Keratinocyte (primary cell): Measurements from ENCODE around the gene DSE. TPM values are rescaled to one million over a fixed set of nuclear protein-coding genes. Genes with fewer than 3 reads are reported as not detected.

ENCODE experiments used
- DNase-seq: peaks from one replicate; pipeline ENCODE4 v3.0.0-alpha.2; 2011; ENCODE audit warnings: low read depth, missing footprints, low spot score
- FAIRE-seq: peaks from 2 replicates; lab custom pipeline; 2011; peaks lifted over from hg19 to GRCh38; lab: Jason Lieb, UNC
- H2AFZ ChIP-seq: 2 replicates; pipeline ENCODE4 v1.6.0; 2012; ENCODE audit warnings: low read length, control low read depth, inconsistent platforms; ENCODE audit not compliant: control insufficient read depth
- H3K27ac ChIP-seq: 2 replicates; pipeline ENCODE4 v1.5.1; 2011; ENCODE audit warnings: low read length; ENCODE audit not compliant: control insufficient read depth, insufficient read depth
- H3K27me3 ChIP-seq: 3 replicates; pipeline ENCODE4 v1.6.0; 2011; ENCODE audit warnings: low read length; ENCODE audit not compliant: control insufficient read depth, insufficient read depth; ENCODE audit errors: extremely low read depth
- H3K36me3 ChIP-seq, 2 experiments: 2 replicates in 1 of 2; 3 replicates in 1 of 2; pipeline ENCODE4 v1.5.1; 2011; ENCODE audit warnings: low read length in 2 of 2, mild to moderate bottlenecking in 1 of 2; ENCODE audit not compliant: control insufficient read depth in 2 of 2, insufficient read depth in 2 of 2; ENCODE audit errors: extremely low read depth in 1 of 2
- H3K4me1 ChIP-seq: 3 replicates; pipeline ENCODE4 v1.5.1; 2011; ENCODE audit warnings: low read length; ENCODE audit not compliant: control insufficient read depth, insufficient read depth; ENCODE audit errors: extremely low read depth
- H3K4me2 ChIP-seq: 3 replicates; pipeline ENCODE4 v1.6.0; 2011; ENCODE audit warnings: low read depth, low read length; ENCODE audit not compliant: control insufficient read depth, insufficient read depth; ENCODE audit errors: extremely low read depth
- H3K4me3 ChIP-seq, 3 experiments: fragments of 200-600 bp in 1 of 3; sonication (generic) in 1 of 3; 2 replicates in 2 of 3; 3 replicates in 1 of 3; pipeline ENCODE4 v1.5.1; 2011 to 2016; ENCODE audit warnings: low read length in 3 of 3, mild to moderate bottlenecking in 3 of 3, control low read depth in 2 of 3, inconsistent platforms in 1 of 3, low read depth in 1 of 3, mixed read lengths in 1 of 3, mixed run types in 1 of 3, moderate library complexity in 1 of 3; ENCODE audit not compliant: control insufficient read depth in 2 of 3, insufficient read depth in 2 of 3; ENCODE audit errors: extremely low read depth in 1 of 3
- H3K79me2 ChIP-seq: 2 replicates; pipeline ENCODE4 v1.6.0; 2012; ENCODE audit warnings: low read length; ENCODE audit not compliant: control insufficient read depth, insufficient read depth
- H3K9ac ChIP-seq: 3 replicates; pipeline ENCODE4 v1.6.0; 2011; ENCODE audit warnings: low read length; ENCODE audit not compliant: control insufficient read depth, insufficient read depth; ENCODE audit errors: extremely low read depth
- H3K9me1 ChIP-seq: 3 replicates; pipeline ENCODE4 v1.6.0; 2011; ENCODE audit warnings: low read length; ENCODE audit not compliant: control insufficient read depth, insufficient read depth; ENCODE audit errors: extremely low read depth
- H3K9me3 ChIP-seq: 2 replicates; pipeline ENCODE4 v1.5.1; 2012; ENCODE audit warnings: low read depth, low read length; ENCODE audit not compliant: control insufficient read depth
- H4K20me1 ChIP-seq: 3 replicates; pipeline ENCODE4 v1.6.0; 2011; ENCODE audit warnings: low read length; ENCODE audit not compliant: control insufficient read depth, insufficient read depth; ENCODE audit errors: extremely low read depth
- CTCF ChIP-seq, 3 experiments: IDR thresholded peaks in 1 of 3; conservative IDR thresholded peaks in 1 of 3; optimal IDR thresholded peaks in 1 of 3; 2 replicates in 2 of 3; 3 replicates in 1 of 3; pipeline versions ENCODE3 to v1.5.1; 2011; ENCODE audit warnings: low read length in 3 of 3, mild to moderate bottlenecking in 3 of 3, moderate library complexity in 2 of 3, control low read depth in 1 of 3, inconsistent platforms in 1 of 3; ENCODE audit not compliant: insufficient read depth in 2 of 3; ENCODE audit errors: extremely low read depth in 1 of 3
- EZH2 ChIP-seq: IDR thresholded peaks from one replicate; pipeline ENCODE4 v1.6.1; 2012; ENCODE audit warnings: inconsistent platforms, mild to moderate bottlenecking, low read length, moderate library complexity
- dilution Hi-C: fragments of 300-500 bp; cut with MboI; formaldehyde crosslinking; loops from one replicate; pipeline ENCODE4 v1.7.0; 2020; ENCODE audit warnings: low sequenced_read_pairs; ENCODE audit not compliant: extremely low pct_ligation_motif_present
- polyA plus RNA-seq, 5 experiments: library from polyadenylated mRNA; depleted of rRNA in 3 of 5; stranded (reverse) in 3 of 5; stranded (forward) in 1 of 5; unstranded in 1 of 5; fragments of >200 nt; gene quantifications; 1 replicate in 1 of 5; 2 replicates in 3 of 5; 3 replicates in 1 of 5; pipeline versions ENCODE4 v1.2.1 to v1.2.3, GENCODE V29; 2011 to 2012; ENCODE audit warnings: missing spikeins in 2 of 5, low read depth in 1 of 5, low replicate concordance in 1 of 5

The DSE gene
- polyA plus RNA-seq, 1 donor (not counting 4 experiments of a cell fraction or from before 2014, with no cell fraction given): 99.7 TPM

DNA sequence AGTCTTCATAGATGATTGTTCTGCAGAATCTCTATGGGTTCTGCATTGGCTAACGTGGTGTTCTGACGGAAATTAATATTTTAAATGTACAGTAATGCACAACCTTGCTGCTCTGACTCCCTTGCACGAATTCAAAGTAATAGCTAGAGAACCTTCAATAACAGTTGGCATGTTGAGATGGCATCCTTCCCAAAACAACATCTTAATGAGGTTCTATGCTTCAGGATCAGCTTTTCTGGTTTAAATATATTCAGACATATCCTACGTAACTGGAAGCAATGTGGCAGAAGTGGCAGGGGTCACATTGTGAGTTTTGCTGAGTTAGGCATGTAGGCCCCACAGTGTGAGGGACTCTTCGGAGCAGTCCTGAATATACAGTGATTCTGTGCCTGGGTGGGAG lies 25.7 kb downstream of the DSE start:
- peaks cover 42% of the 10 kb centered on the region for H3K4me1 ChIP-seq
- no peaks in the 10 kb centered on the region for H3K9me3 ChIP-seq
- no peak overlapping the region for H3K4me2 ChIP-seq
- H3K9me1 ChIP-seq: no peaks in the 10 kb centered on the region
- H3K4me3 ChIP-seq: no peak overlapping the region
- TF ChIP-seq EZH2 (no peak), CTCF (optimal IDR thresholded peaks at IDR 0.05 in 1 of 3, IDR thresholded peaks at IDR 0.05 in 1 of 3, conservative IDR thresholded peaks at IDR 0.05 in 1 of 3; ENCODE audit: extremely low read depth in 1 of 3, insufficient read depth in 2 of 3, low read length in 3 of 3) (no peak)
- H2AFZ ChIP-seq: no peak overlapping the region
- no peak overlapping the region for H3K9ac ChIP-seq
- H4K20me1 ChIP-seq: no peaks in the 10 kb centered on the region
- DNase-seq (no peak), FAIRE-seq (peak; percentile 29)
- peaks cover 5 to 11% of the 10 kb centered on the region in 2 experiments for H3K36me3 ChIP-seq
- dilution Hi-C loops: no loop called here
- H3K27ac ChIP-seq: no peak overlapping the region
- H3K27me3 ChIP-seq: no peaks in the 10 kb centered on the region
- H3K79me2 ChIP-seq: peaks cover 93% of the 10 kb centered on the region

DNA sequence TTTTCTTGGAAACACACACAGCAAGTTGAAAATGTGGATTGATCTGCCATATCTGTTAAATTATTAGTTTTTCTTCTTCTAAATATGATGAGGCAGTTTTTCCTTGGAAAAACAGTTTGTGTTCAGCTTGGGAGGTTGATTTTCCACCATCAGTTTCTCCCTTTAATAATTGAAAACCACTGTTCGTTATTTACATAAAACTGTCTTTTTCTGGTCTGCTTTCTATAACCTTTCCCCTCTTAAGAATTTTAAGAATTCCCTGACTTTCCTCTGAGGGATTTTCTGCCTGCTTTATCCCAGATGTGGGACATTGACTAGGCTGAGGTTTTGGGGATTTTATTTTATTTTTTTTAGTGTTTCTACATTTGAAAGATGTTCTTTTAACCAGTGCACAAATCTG lies 27.2 kb downstream of the DSE start:
- peaks cover 92% of the 10 kb centered on the region for H3K79me2 ChIP-seq
- FAIRE-seq: no peak
- dilution Hi-C loops: no loop called here

More for the DNA sequence above, 27.2 kb downstream of the DSE start:
- H3K4me2 ChIP-seq: peak overlapping the region; percentile 53
- peak overlapping the region; percentile 48 for H3K9ac ChIP-seq
- no peak for DNase-seq
- H3K36me3 ChIP-seq: peaks cover 5 to 12% of the 10 kb centered on the region in 2 experiments
- H3K9me3 ChIP-seq: no peaks in the 10 kb centered on the region
- peaks cover 30% of the 10 kb centered on the region for H3K4me1 ChIP-seq
- H3K27ac ChIP-seq: peak overlapping the region; percentile 74
- TF ChIP-seq CTCF (optimal IDR thresholded peaks at IDR 0.05 in 1 of 3, IDR thresholded peaks at IDR 0.05 in 1 of 3, conservative IDR thresholded peaks at IDR 0.05 in 1 of 3; ENCODE audit: extremely low read depth in 1 of 3, insufficient read depth in 2 of 3, low read length in 3 of 3) (no peak), EZH2 (no peak)
- no peaks in the 10 kb centered on the region for H3K27me3 ChIP-seq
- H3K4me3 ChIP-seq: peak overlapping the region in 1 of 3 experiments; percentile 31
- H2AFZ ChIP-seq: no peak overlapping the region
- H4K20me1 ChIP-seq: no peaks in the 10 kb centered on the region
- H3K9me1 ChIP-seq: no peaks in the 10 kb centered on the region
